GM12873 (cell line): Measurements from ENCODE around the gene COX20.

ENCODE experiments used
- CTCF ChIP-seq: IDR thresholded peaks from 2 replicates; pipeline ENCODE4 v1.5.1; 2012; ENCODE audit warnings: low read depth, mild to moderate bottlenecking, moderate library complexity, low read length, control low read depth; ENCODE audit not compliant: insufficient read depth; ENCODE audit errors: missing control alignments

The COX20 gene

GRCh38 chr1:244868484-244869363, 33.3 kb downstream of the COX20 start:
- TF ChIP-seq CTCF: no peak

GRCh38 chr1:244869364-244869827, 33.9 kb downstream of the COX20 start:
- TF ChIP-seq CTCF: no peak

GRCh38 chr1:244869950-244870349, 34.5 kb downstream of the COX20 start:
- TF ChIP-seq CTCF: no peak

- no peak for TF ChIP-seq CTCF
These were observed 39.6 kb downstream of the COX20 start for GRCh38 chr1:244874974-244875579.

- no peak for TF ChIP-seq CTCF
These were observed 40.9 kb downstream of the COX20 start for GRCh38 chr1:244876228-244876910.

- TF ChIP-seq CTCF: no peak
These were observed 43.2 kb downstream of the COX20 start for GRCh38 chr1:244878681-244879080.
